GM12873 (cell line): ENCODE results near the gene AMELY.

Experiments
- CTCF ChIP-seq: IDR thresholded peaks from 2 replicates; pipeline ENCODE4 v1.5.1; 2012; ENCODE audit warnings: low read depth, mild to moderate bottlenecking, moderate library complexity, low read length, control low read depth; ENCODE audit not compliant: insufficient read depth; ENCODE audit errors: missing control alignments

AMELY gene

GRCh38 chrY:6895236-6895635, 16.3 kb downstream of the AMELY start:
- no peak for TF ChIP-seq CTCF

- TF ChIP-seq CTCF = no peak
Measured at GRCh38 chrY:6894496-6894895, 17.1 kb downstream of the AMELY start.

GRCh38 chrY:6849384-6849783, 62.2 kb downstream of the AMELY start:
- TF ChIP-seq CTCF = no peak
